Rectal smooth muscle tissue (tissue), 1 donor: ENCODE results near the gene B3GNT8.

Experiments used
- H3K27ac ChIP-seq: one replicate; pipeline ENCODE4 v1.7.0; 2013; ENCODE audit warnings: low read depth, low read length, inconsistent platforms
- H3K27me3 ChIP-seq: one replicate; pipeline ENCODE4 v1.7.0; 2013; ENCODE audit warnings: low read length; ENCODE audit not compliant: control insufficient read depth, insufficient read depth
- H3K36me3 ChIP-seq: one replicate; pipeline ENCODE4 v1.7.0; 2013; ENCODE audit warnings: low read length; ENCODE audit not compliant: control insufficient read depth, insufficient read depth
- H3K4me1 ChIP-seq: one replicate; pipeline ENCODE4 v1.7.0; 2013; ENCODE audit warnings: low read length; ENCODE audit not compliant: control insufficient read depth, insufficient read depth
- H3K4me3 ChIP-seq: one replicate; pipeline ENCODE4 v1.7.0; 2013; ENCODE audit warnings: low read length
- H3K9ac ChIP-seq: one replicate; pipeline ENCODE4 v1.7.0; 2013; ENCODE audit warnings: low read length

The B3GNT8 gene

DNA sequence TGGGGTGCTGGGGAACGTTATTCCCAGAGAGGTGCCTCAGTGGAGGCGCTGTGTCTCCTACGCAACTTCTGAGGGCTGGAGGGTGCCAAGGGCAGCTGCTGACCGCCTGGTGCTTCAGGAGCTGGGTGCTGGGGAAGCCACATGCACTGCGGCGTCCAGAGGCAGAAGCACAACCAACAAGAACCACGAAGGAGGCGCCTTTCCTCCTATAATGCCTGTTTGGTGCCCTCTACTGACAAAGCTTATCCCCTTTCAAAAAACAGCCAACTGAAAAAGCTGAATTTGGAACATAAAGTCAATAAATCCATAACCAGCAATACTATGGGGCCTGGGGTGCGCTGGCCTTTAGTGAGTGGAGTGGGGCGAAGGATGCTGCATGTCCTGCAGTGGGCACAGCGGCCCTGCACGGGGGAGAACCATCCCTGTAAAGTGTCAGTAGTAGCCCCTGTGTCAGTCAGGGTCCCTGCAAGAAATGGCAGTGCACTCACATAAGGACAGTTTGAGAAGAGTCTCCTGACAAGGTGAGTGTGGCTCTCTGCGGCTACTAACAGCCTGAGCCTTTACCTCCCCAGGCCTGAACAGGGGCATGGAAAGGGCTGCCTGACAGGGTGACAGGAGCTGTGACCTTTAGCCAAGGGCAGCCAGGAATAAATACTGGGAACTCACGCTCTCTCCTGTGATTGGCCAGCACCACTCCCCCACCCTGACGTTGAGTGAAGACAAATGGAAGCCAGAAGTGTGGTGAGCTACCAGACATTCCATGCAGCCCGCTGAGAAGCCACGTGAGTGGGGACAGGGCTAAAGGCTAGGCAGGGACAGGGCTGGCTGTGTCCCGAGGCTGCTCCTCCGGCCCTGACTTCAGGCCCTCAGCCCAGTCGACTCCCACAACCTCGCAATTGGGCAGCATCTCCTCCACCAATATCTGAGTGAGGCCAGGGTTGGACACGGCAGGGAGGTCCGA, 4.5 kb upstream of the B3GNT8 start:
- H3K9ac ChIP-seq: no peak overlapping the region
- no peak overlapping the region for H3K4me3 ChIP-seq
- no peak overlapping the region for H3K27ac ChIP-seq
- peaks cover 3% of the 10 kb centered on the region for H3K4me1 ChIP-seq
- H3K36me3 ChIP-seq: peaks cover 19% of the 10 kb centered on the region
- no peaks in the 10 kb centered on the region for H3K27me3 ChIP-seq

DNA sequence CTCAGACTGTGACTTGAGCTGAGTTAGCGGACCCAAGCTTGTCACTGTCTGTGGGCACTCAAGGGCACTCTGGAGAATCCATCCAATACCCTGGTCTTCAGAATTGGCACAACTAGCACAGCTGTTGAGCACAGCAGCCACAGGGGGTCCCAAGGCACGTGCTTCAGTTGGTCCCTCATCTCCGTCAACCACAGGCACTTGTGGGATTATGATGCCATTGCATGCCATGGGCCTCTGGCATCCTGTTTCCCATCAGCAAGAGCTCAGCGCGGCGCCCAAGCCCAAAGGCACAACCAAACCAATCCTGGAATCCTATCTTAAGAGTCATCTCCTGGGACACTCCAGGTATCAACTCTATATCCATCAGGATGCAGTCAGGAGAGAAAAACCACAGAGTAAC, 3.7 kb upstream of the B3GNT8 start:
- H3K27ac ChIP-seq: no peak overlapping the region
- H3K27me3 ChIP-seq: no peaks in the 10 kb centered on the region
- no peak overlapping the region for H3K9ac ChIP-seq
- peaks cover 4% of the 10 kb centered on the region for H3K4me1 ChIP-seq
- no peak overlapping the region for H3K4me3 ChIP-seq
- H3K36me3 ChIP-seq: peaks cover 16% of the 10 kb centered on the region

DNA sequence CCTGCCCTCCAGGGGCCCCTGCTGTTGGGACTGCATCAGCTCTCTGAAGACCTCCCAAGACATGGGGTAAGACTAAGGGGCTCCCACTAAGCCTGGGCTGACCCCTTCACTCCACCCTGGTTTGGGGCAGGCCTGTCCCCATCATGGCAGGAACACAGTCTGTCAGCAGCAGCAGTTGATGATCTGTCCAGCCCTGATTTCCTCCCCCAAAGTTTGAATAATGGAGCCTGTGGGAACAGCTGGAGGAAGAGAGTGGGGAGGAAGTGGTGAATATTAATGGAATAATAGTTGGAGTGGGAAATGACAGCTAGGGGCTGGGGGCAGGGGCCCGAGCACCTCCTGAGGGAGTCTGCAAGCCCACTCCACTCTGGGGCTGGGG, 1.3 kb upstream of the B3GNT8 start:
- H3K36me3 ChIP-seq: peaks cover 32% of the 10 kb centered on the region
- no peaks in the 10 kb centered on the region for H3K27me3 ChIP-seq
- peak overlapping the region; percentile 75 for H3K4me3 ChIP-seq
- H3K27ac ChIP-seq: peak overlapping the region; percentile 73
- no peak overlapping the region for H3K9ac ChIP-seq
- H3K4me1 ChIP-seq: peaks cover 4% of the 10 kb centered on the region

DNA sequence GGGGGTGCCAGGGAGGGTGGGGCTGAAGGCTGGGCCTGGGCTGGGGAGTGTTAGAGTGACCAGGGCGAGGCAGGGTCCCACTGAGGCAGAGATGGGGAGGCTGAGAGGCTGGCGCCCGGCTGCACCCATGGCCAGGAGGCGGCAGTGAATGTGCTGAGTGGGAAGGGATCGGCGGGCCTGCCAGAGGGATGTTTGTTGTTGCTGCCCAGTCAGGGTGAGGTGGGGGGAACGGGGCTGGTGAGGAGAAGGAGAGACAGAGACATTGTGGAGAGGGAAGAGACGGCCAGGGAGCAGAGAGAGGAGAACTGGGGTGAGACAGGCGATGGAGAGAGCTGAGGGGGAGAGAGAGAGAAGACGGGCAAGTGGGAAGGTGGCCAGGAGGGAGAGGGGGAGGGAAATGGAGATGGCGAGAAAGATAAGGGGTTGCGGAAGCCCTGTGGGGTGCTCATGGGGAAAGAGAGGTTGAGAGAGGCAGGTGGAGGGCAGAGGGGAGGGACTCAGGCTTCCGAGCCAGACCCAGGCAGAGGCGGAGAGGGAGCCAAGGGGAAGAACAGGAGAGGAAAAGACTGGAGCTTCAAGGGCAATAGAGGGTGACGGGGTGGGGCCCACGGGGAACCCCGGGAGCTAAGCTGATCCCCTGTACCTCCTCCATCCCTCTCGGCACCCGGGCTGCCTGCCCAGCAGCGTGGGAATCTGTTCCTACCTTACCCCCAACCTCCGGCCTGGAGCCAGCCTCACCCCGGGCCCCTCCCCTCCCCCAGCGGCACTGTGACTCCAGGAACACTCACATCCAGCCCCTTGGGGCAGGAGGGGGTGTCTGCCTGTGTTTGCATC, 690 bp upstream of the B3GNT8 start:
- H3K9ac ChIP-seq: peak overlapping the region; percentile 3
- H3K4me1 ChIP-seq: peaks cover 4% of the 10 kb centered on the region
- H3K36me3 ChIP-seq: peaks cover 31% of the 10 kb centered on the region
- H3K27ac ChIP-seq: peak overlapping the region; percentile 73
- no peaks in the 10 kb centered on the region for H3K27me3 ChIP-seq
- peak overlapping the region; percentile 75 for H3K4me3 ChIP-seq

DNA sequence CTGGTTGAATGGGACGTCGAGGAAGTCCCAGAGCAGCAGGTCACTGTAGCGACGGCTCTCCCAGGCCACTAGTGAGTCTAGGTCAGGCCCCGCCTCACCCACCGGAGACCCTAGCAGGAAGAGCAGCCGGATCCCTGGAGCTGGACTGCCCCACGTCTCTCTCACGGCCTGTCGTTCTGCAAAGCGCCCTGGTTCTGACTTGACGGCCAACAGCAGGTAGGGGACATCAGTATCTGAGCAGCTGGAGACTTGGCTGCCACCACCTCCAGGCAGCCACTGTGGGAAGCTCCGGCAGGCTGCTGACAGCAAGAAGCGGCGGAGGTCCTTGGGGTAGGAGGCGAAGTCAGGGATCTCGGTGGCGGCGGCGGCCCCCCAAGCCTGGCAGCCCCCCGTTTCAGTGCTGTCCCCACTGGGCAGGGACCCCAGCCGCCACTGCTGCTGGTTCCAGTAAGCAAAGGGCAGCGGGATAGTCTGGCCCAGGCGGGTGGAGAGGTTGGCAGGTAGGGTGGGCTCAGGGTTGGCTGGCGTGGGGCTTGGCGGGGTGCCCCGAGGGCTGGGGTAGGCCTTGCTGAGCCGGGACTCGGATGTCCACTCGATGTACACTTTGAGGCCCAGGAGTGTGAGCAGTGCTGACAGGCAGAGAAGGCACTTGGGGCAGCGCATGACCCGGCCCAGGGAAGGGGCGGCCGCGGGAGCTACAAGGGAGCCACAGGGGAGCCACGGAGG, 895 bp downstream of the B3GNT8 start:
- H3K4me1 ChIP-seq: peaks cover 4% of the 10 kb centered on the region
- H3K27me3 ChIP-seq: no peaks in the 10 kb centered on the region
- peak overlapping the region; percentile 58 for H3K4me3 ChIP-seq
- peaks cover 32% of the 10 kb centered on the region for H3K36me3 ChIP-seq
- peak overlapping the region; percentile 90 for H3K9ac ChIP-seq
- peak overlapping the region; percentile 55 for H3K27ac ChIP-seq

DNA sequence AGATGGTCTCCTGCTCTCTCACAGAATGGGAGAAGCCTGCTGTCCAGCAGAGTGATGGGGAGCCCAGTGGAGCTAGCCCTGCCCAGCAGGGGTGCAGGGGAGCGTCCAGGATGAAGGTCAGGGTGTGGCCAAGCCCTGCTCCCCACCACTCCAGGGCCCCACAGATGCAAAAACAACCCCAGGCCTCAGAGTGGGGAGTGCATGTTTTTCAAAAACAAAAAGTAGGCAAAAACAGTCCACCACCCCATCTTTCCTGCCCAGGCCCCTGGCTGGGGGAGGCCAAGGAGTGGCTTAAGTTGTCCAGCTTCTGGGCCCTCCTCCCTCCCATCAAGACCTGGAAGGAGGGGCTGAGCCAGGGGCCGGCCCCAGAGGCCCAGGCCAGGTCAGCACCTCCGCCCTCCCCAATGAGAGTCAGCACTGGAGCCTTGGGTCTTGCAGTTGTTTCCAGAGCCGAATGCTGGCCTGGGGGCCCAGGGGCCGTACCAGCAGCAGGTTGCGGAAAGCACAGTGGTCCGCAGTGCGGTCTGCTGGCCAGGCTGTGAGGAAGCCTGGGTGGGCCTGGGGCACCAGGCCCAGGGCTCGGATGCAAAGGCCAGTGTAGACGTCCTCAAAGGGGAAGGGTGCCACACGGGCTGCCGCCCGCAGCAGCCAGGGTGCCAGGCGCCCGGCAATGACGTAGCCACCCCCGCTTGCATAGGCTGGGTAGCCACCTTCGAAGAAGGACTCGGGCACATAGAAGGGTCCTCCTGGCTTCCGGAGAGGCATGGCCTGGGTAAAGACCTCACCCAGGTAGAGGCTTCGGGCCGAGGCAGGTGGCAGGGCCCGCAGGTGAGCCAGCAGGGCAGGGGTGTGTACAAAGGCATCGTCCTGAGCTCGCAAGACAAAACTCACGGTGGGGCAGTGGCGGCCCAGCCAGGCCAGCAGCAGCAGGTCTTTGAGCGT, 1.7 kb downstream of the B3GNT8 start:
- no peak overlapping the region for H3K27ac ChIP-seq
- peaks cover 4% of the 10 kb centered on the region for H3K4me1 ChIP-seq
- no peaks in the 10 kb centered on the region for H3K27me3 ChIP-seq
- no peak overlapping the region for H3K9ac ChIP-seq
- H3K36me3 ChIP-seq: peaks cover 34% of the 10 kb centered on the region
- H3K4me3 ChIP-seq: peak overlapping the region; percentile 58

DNA sequence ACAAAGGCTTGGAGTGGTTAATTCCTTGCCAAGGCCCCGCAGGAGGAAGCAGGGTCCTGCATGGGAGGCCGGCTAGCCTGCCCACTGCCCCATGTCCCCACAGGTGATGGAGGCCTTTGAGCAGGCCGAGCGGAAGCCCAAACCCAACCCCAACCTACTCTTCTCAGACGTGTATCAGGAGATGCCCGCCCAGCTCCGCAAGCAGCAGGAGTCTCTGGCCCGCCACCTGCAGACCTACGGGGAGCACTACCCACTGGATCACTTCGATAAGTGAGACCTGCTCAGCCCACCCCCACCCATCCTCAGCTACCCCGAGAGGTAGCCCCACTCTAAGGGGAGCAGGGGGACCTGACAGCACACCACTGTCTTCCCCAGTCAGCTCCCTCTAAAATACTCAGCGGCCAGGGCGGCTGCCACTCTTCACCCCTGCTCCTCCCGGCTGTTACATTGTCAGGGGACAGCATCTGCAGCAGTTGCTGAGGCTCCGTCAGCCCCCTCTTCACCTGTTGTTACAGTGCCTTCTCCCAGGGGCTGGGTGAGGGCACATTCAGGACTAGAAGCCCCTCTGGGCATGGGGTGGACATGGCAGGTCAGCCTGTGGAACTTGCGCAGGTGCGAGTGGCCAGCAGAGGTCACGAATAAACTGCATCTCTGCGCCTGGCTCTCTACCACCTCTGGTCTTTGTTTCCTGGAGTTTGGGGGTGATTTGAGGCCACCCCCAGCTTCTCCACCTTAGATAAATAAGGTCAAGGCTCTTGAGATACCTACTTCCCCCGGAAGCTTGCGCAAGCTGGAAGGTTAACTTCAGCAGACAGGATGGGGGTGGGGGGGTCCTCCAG, 2.6 kb downstream of the B3GNT8 start:
- Histone ChIP-seq H3K4me3 (peak overlapping the region; percentile 58), H3K27ac (no peak overlapping the region), H3K4me1 (peaks cover 4% of the 10 kb centered on the region), H3K27me3 (no peaks in the 10 kb centered on the region), H3K36me3 (peaks cover 40% of the 10 kb centered on the region), H3K9ac (no peak overlapping the region)

DNA sequence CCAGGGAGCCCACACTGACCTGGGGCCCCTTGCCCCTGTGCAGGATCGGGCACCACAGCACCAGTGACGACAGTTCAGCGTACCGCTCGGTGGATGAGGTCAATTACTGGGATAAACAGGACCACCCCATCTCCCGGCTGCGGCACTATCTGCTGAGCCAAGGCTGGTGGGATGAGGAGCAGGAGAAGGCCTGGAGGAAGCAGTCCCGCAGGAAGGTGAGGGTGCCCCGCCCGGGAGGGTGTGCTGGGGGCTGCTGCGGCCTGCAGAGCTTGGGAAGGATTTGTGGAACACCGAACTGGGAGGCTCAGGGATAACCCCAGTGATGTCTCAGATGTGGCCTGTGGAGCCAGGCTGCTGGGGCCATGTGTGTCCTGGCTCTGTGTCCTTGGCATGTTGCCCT, 4.2 kb downstream of the B3GNT8 start:
- H3K4me3 ChIP-seq: no peak overlapping the region
- H3K27ac ChIP-seq: no peak overlapping the region
- peaks cover 45% of the 10 kb centered on the region for H3K36me3 ChIP-seq
- no peak overlapping the region for H3K9ac ChIP-seq
- H3K27me3 ChIP-seq: no peaks in the 10 kb centered on the region
- peaks cover 4% of the 10 kb centered on the region for H3K4me1 ChIP-seq

DNA sequence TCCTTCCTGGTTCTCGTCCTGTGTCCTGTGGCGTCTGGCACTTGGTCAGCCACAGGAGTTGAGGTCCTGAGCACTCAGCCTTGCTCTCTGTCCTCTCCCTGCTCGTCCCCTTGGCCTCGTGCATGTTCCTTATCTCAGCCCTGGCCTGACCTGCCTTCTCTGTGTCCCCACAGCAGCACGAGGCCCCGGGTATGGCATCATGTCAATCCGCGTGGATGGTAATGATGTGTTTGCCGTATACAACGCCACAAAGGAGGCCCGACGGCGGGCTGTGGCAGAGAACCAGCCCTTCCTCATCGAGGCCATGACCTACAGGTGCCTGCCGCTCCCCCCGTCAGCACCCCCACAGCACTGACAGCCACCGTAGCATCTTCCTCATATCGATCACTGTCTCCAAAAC, 4.7 kb downstream of the B3GNT8 start:
- peaks cover 2% of the 10 kb centered on the region for H3K4me1 ChIP-seq
- no peak overlapping the region for H3K9ac ChIP-seq
- H3K4me3 ChIP-seq: no peak overlapping the region
- no peak overlapping the region for H3K27ac ChIP-seq
- no peaks in the 10 kb centered on the region for H3K27me3 ChIP-seq
- H3K36me3 ChIP-seq: peaks cover 45% of the 10 kb centered on the region

DNA sequence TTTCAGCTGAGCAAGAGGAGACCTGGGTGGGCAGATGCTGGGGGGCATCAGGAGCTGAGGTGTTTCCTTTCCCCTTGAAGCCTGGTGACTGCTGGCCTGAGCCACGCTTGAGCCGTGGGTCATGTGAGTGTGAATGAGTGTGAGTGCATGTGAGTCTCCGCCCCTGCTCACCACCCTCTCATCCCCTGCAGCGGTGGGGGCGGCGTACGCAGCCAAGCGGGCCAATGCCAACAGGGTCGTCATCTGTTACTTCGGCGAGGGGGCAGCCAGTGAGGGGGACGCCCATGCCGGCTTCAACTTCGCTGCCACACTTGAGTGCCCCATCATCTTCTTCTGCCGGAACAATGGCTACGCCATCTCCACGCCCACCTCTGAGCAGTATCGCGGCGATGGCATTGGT, 5.2 kb downstream of the B3GNT8 start:
- no peak overlapping the region for H3K4me3 ChIP-seq
- no peak overlapping the region for H3K27ac ChIP-seq
- H3K36me3 ChIP-seq: peaks cover 47% of the 10 kb centered on the region
- no peak overlapping the region for H3K9ac ChIP-seq
- H3K4me1 ChIP-seq: peaks cover 2% of the 10 kb centered on the region
- H3K27me3 ChIP-seq: no peaks in the 10 kb centered on the region

DNA sequence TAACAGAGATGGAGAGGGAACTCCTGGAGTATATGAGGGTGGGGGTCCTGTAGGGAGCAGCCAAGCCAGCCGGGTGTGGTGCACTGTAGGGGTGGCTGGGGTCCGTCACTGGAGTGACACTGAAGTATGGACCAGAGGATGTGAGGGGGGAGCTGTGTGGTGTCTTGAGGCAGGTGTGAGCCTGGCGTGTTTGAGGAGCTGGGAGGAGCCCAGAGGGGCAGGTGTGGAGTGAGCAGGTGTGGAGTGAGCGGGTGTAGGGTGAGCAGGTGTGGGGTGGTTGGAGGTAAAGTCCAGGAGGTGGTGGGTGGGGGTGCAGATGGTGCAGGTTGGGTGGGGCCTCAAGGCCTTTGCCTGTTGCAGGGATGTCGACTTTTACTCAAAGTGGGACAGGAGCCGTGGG, 5.9 kb downstream of the B3GNT8 start:
- Histone ChIP-seq H3K36me3 (peaks cover 48% of the 10 kb centered on the region), H3K9ac (no peak overlapping the region), H3K4me1 (no peaks in the 10 kb centered on the region), H3K27ac (no peak overlapping the region), H3K4me3 (peak overlapping the region; percentile 11), H3K27me3 (no peaks in the 10 kb centered on the region)
